HG02981 (cell line): ENCODE results near the gene MRPL50.

Source experiments
- ATAC-seq: cut with Tn5 transposase; IDR thresholded peaks from one replicate; pipeline ENCODE4 v1.9.1; 2021; ENCODE audit warnings: mild to moderate bottlenecking, moderate library complexity; ENCODE audit not compliant: unreplicated experiment

The MRPL50 gene

GRCh38 chr9:101380295-101380694, 18.1 kb downstream of the MRPL50 start:
- no peak for ATAC-seq

- no peak for ATAC-seq
Measured at GRCh38 chr9:101376111-101376848, 22.1 kb downstream of the MRPL50 start.

GRCh38 chr9:101375546-101375945, 22.9 kb downstream of the MRPL50 start:
- ATAC-seq = no peak

GRCh38 chr9:101372327-101373118, 25.9 kb downstream of the MRPL50 start:
- ATAC-seq = no peak

- no peak for ATAC-seq
Measured at GRCh38 chr9:101371813-101372212, 26.6 kb downstream of the MRPL50 start.

- ATAC-seq = no peak
Measured at GRCh38 chr9:101369884-101370531, 28.4 kb downstream of the MRPL50 start.

- ATAC-seq = no peak
Measured at GRCh38 chr9:101369286-101369685, 29.1 kb downstream of the MRPL50 start.

GRCh38 chr9:101367323-101367722, 31.1 kb downstream of the MRPL50 start:
- ATAC-seq = no peak

- no peak for ATAC-seq
Measured at GRCh38 chr9:101366038-101366756, 32.2 kb downstream of the MRPL50 start.

GRCh38 chr9:101365181-101365580, 33.2 kb downstream of the MRPL50 start:
- no peak for ATAC-seq

- no peak for ATAC-seq
Measured at GRCh38 chr9:101362450-101362849, 36.0 kb downstream of the MRPL50 start.

- ATAC-seq = no peak
Measured at GRCh38 chr9:101360647-101361046, 37.8 kb downstream of the MRPL50 start.

GRCh38 chr9:101359679-101360078, 38.7 kb downstream of the MRPL50 start:
- ATAC-seq = no peak

GRCh38 chr9:101356619-101357018, 41.8 kb downstream of the MRPL50 start:
- no peak for ATAC-seq

- no peak for ATAC-seq
Measured at GRCh38 chr9:101354765-101355708, 43.4 kb downstream of the MRPL50 start.

GRCh38 chr9:101354143-101354764, 44.2 kb downstream of the MRPL50 start:
- ATAC-seq = no peak

- no peak for ATAC-seq
Measured at GRCh38 chr9:101353683-101354082, 44.7 kb downstream of the MRPL50 start.

GRCh38 chr9:101352892-101353463, 45.4 kb downstream of the MRPL50 start:
- ATAC-seq = no peak

GRCh38 chr9:101350285-101350684, 48.1 kb downstream of the MRPL50 start:
- ATAC-seq = no peak
